Muscle layer of duodenum (tissue), 2 donors: ENCODE data around the gene PRR20E.
"Not testable (repeated sequence)": the region's sequence is repeated elsewhere in the genome, so short reads cannot be mapped to it uniquely, and the experiment has no call there.

Experiments used
- H3K27ac ChIP-seq: one replicate; pipeline ENCODE4 v1.7.0; 2013; ENCODE audit warnings: mild to moderate bottlenecking, low read length
- H3K27me3 ChIP-seq: one replicate; pipeline ENCODE4 v1.7.0; 2013; ENCODE audit warnings: low read depth, mild to moderate bottlenecking, control low read depth, low read length
- H3K36me3 ChIP-seq, 2 donors: one replicate each; pipeline ENCODE4 v1.7.0; 2013; ENCODE audit warnings: low read length in 2 of 2, control low read depth in 1 of 2, mild to moderate bottlenecking in 1 of 2; ENCODE audit not compliant: insufficient read depth in 2 of 2, control insufficient read depth in 1 of 2
- H3K4me1 ChIP-seq, 2 donors: one replicate each; pipeline ENCODE4 v1.7.0; 2013; ENCODE audit warnings: low read length in 2 of 2, mild to moderate bottlenecking in 2 of 2, control low read depth in 1 of 2, moderate library complexity in 1 of 2; ENCODE audit not compliant: insufficient read depth in 2 of 2, control insufficient read depth in 1 of 2
- H3K4me3 ChIP-seq, 2 donors: one replicate each; pipeline ENCODE4 v1.7.0; 2013; ENCODE audit warnings: low read length in 2 of 2, low read depth in 1 of 2, mild to moderate bottlenecking in 1 of 2
- H3K9me3 ChIP-seq, 2 donors: one replicate each; pipeline ENCODE4 v1.7.0; 2013; ENCODE audit warnings: low read length in 2 of 2, control low read depth in 1 of 2, mild to moderate bottlenecking in 1 of 2; ENCODE audit not compliant: control insufficient read depth in 1 of 2
- donor health status: healthy.

Gene PRR20E

GRCh38 chr13:57166897-57167296, at the start of gene PRR20E:
TSS of gene PRR20E (plus strand) at chr13:57167197. CDS start at chr13:57167584, 387 bp downstream.
- not testable (repeated sequence) for H3K36me3 ChIP-seq, H3K9me3 ChIP-seq, H3K4me3 ChIP-seq, H3K4me1 ChIP-seq, H3K27me3 ChIP-seq, H3K27ac ChIP-seq

- H3K4me3 ChIP-seq: no peak overlapping the region
- no peaks in the 10 kb centered on the region for H3K9me3 ChIP-seq
- no peak overlapping the region for H3K27ac ChIP-seq
Measured at GRCh38 chr13:57123681-57124080, 43.3 kb upstream of the PRR20E start.

GRCh38 chr13:57128909-57129308, 38.1 kb upstream of the PRR20E start:
- no peak overlapping the region for H3K27ac ChIP-seq
- H3K4me3 ChIP-seq: no peak overlapping the region
- no peaks in the 10 kb centered on the region for H3K36me3 ChIP-seq
- H3K4me1 ChIP-seq: no peaks in the 10 kb centered on the region
- no peaks in the 10 kb centered on the region for H3K9me3 ChIP-seq
- H3K27me3 ChIP-seq: no peaks in the 10 kb centered on the region

More at GRCh38 chr13:57123681-57124080, 43.3 kb upstream of the PRR20E start:
- Histone ChIP-seq H3K36me3 (no peaks in the 10 kb centered on the region), H3K4me1 (no peaks in the 10 kb centered on the region), H3K27me3 (no peaks in the 10 kb centered on the region)

- Histone ChIP-seq H3K4me1 (no peaks in the 10 kb centered on the region), H3K9me3 (peaks cover 0 to 2% of the 10 kb centered on the region in 2 donors), H3K36me3 (no peaks in the 10 kb centered on the region), H3K27ac (no peak overlapping the region), H3K4me3 (no peak overlapping the region), H3K27me3 (no peaks in the 10 kb centered on the region)
Measured at GRCh38 chr13:57136093-57136492, 30.9 kb upstream of the PRR20E start.

GRCh38 chr13:57137585-57137984, 29.4 kb upstream of the PRR20E start:
- H3K9me3 ChIP-seq: peaks cover 0 to 2% of the 10 kb centered on the region in 2 donors
- no peaks in the 10 kb centered on the region for H3K4me1 ChIP-seq
- no peak overlapping the region for H3K27ac ChIP-seq
- H3K36me3 ChIP-seq: no peaks in the 10 kb centered on the region
- H3K27me3 ChIP-seq: no peaks in the 10 kb centered on the region
- H3K4me3 ChIP-seq: no peak overlapping the region

- Histone ChIP-seq H3K36me3 (no peaks in the 10 kb centered on the region), H3K4me3 (no peak overlapping the region)
Measured at GRCh38 chr13:57138988-57139387, 28.0 kb upstream of the PRR20E start.

GRCh38 chr13:57139781-57140180, 27.2 kb upstream of the PRR20E start:
- not testable (repeated sequence) for H3K4me1 ChIP-seq, H3K27ac ChIP-seq

More at GRCh38 chr13:57138988-57139387, 28.0 kb upstream of the PRR20E start:
- H3K27ac ChIP-seq: no peak overlapping the region
- H3K4me1 ChIP-seq: no peaks in the 10 kb centered on the region
- H3K27me3 ChIP-seq: no peaks in the 10 kb centered on the region
- H3K9me3 ChIP-seq: peaks cover 0 to 2% of the 10 kb centered on the region in 2 donors

GRCh38 chr13:57140235-57140968, 26.6 kb upstream of the PRR20E start, which contains the start of gene PRR20A:
TSS of gene PRR20A (plus strand) at chr13:57140918. CDS start at chr13:57141305, 387 bp downstream.
- H3K4me1 ChIP-seq, H3K4me3 ChIP-seq, H3K36me3 ChIP-seq, H3K9me3 ChIP-seq, H3K27me3 ChIP-seq, H3K27ac ChIP-seq: not testable (repeated sequence)

More at GRCh38 chr13:57139781-57140180, 27.2 kb upstream of the PRR20E start:
- not testable (repeated sequence) for H3K27me3 ChIP-seq, H3K9me3 ChIP-seq, H3K36me3 ChIP-seq, H3K4me3 ChIP-seq

- not testable (repeated sequence) for H3K4me3 ChIP-seq, H3K27ac ChIP-seq, H3K36me3 ChIP-seq, H3K4me1 ChIP-seq, H3K27me3 ChIP-seq, H3K9me3 ChIP-seq
Measured at GRCh38 chr13:57147188-57147587, 19.8 kb upstream of the PRR20E start, which contains the start of gene PRR20B. TSS of gene PRR20B (plus strand) at chr13:57147488. CDS start at chr13:57147875, 387 bp downstream.

- H3K36me3 ChIP-seq, H3K27ac ChIP-seq, H3K4me3 ChIP-seq, H3K4me1 ChIP-seq, H3K27me3 ChIP-seq, H3K9me3 ChIP-seq: not testable (repeated sequence)
Measured at GRCh38 chr13:57148106-57148505, 18.9 kb upstream of the PRR20E start.

GRCh38 chr13:57153761-57154160, 13.2 kb upstream of the PRR20E start, which contains the start of gene PRR20C:
TSS of gene PRR20C (plus strand) at chr13:57154061. CDS start at chr13:57154448, 387 bp downstream.
- not testable (repeated sequence) for H3K4me1 ChIP-seq, H3K27ac ChIP-seq, H3K4me3 ChIP-seq, H3K36me3 ChIP-seq, H3K27me3 ChIP-seq, H3K9me3 ChIP-seq

GRCh38 chr13:57160332-57160731, 6.7 kb upstream of the PRR20E start, which contains the start of gene PRR20D:
TSS of gene PRR20D (plus strand) at chr13:57160632. CDS start at chr13:57161019, 387 bp downstream.
- not testable (repeated sequence) for H3K27ac ChIP-seq, H3K27me3 ChIP-seq, H3K36me3 ChIP-seq, H3K4me3 ChIP-seq, H3K4me1 ChIP-seq, H3K9me3 ChIP-seq
